IMR-90 (cell line): ENCODE measurements around the gene ARHGAP28. TPM values are rescaled to one million over a fixed set of nuclear protein-coding genes. Genes with fewer than 3 reads are reported as not detected.

ENCODE experiments used
- ATAC-seq: fragments of 200-7000 bp; cut with Tn5 transposase; 2 replicates; pipeline ENCODE4 v1.9.1; 2020; ENCODE audit warnings: low read depth, mild to moderate bottlenecking, moderate library complexity
- BruUV-seq: library from RNA; stranded (reverse); fragments of 400-500 nt; replicated peaks from 2 replicates; lab custom pipeline; 2021; lab: Mats Ljungman, UMichigan
- CTCF ChIA-PET: fragments of 300-600 bp; formaldehyde crosslinking; extraction: SDS; loops from one replicate; lab custom pipeline; 2021; ENCODE audit warnings: antibody characterized with exemption; lab: Yijun Ruan, JAX
- POLR2A ChIA-PET: fragments of 300-600 bp; sonication (Branson Sonifier 250); formaldehyde crosslinking; loops from one replicate; lab custom pipeline; 2022; ENCODE audit warnings: antibody characterized with exemption; ENCODE audit not compliant: unreplicated experiment; lab: Charles Lee
- DNase-seq: peaks from one replicate; pipeline ENCODE4 v3.0.0; 2013
- H2AFZ ChIP-seq: replicated peaks from 2 replicates; pipeline ENCODE3; 2013; ENCODE audit warnings: low read length, mild to moderate bottlenecking; ENCODE audit not compliant: poor library complexity
- H2AK5ac ChIP-seq: 2 replicates; pipeline ENCODE4 v1.6.1; 2013; ENCODE audit warnings: low read depth, low read length, inconsistent platforms
- H2AK9ac ChIP-seq: replicated peaks from 2 replicates; pipeline ENCODE3; 2013; ENCODE audit warnings: mild to moderate bottlenecking, low read depth, low read length, moderate library complexity; ENCODE audit not compliant: poor library complexity
- H2BK120ac ChIP-seq: 2 replicates; pipeline ENCODE4 v1.6.1; 2013; ENCODE audit warnings: low read depth, low read length, inconsistent platforms
- H2BK15ac ChIP-seq: 3 replicates; pipeline ENCODE4 v1.6.1; 2013; ENCODE audit warnings: low read depth, low read length, inconsistent platforms
- H2BK20ac ChIP-seq: 2 replicates; pipeline ENCODE4 v1.6.1; 2013; ENCODE audit warnings: low read depth, mild to moderate bottlenecking, inconsistent platforms, low read length, moderate library complexity
- H2BK5ac ChIP-seq: 2 replicates; pipeline ENCODE4 v1.6.1; 2013; ENCODE audit warnings: mild to moderate bottlenecking, low read depth, low read length, inconsistent platforms; ENCODE audit not compliant: poor library complexity, severe bottlenecking
- H3K14ac ChIP-seq: replicated peaks from 2 replicates; pipeline ENCODE4 v1.6.1; 2013; ENCODE audit warnings: low read depth, low read length, inconsistent platforms
- H3K18ac ChIP-seq: 2 replicates; pipeline ENCODE4 v1.6.1; 2013; ENCODE audit warnings: low read depth, low read length, control low read depth
- H3K23ac ChIP-seq: 2 replicates; pipeline ENCODE4 v1.6.1; 2013; ENCODE audit warnings: low read depth, low read length, inconsistent platforms
- H3K27ac ChIP-seq: 2 replicates; pipeline ENCODE4 v1.5.1; 2013; ENCODE audit warnings: mild to moderate bottlenecking, control low read depth, low read length; ENCODE audit not compliant: insufficient read depth
- H3K27me3 ChIP-seq: 2 replicates; pipeline ENCODE4 v1.6.1; 2013; ENCODE audit warnings: low read length; ENCODE audit not compliant: control insufficient read depth, insufficient read depth
- H3K36me3 ChIP-seq: 2 replicates; pipeline ENCODE4 v1.6.1; 2013; ENCODE audit warnings: low read length, mixed read lengths; ENCODE audit not compliant: control insufficient read depth, insufficient read depth
- H3K4ac ChIP-seq: 2 replicates; pipeline ENCODE4 v1.6.1; 2013; ENCODE audit warnings: low read depth, low read length, inconsistent platforms
- H3K4me1 ChIP-seq: 2 replicates; pipeline ENCODE4 v1.6.1; 2013; ENCODE audit warnings: low read length, mixed read lengths; ENCODE audit not compliant: control insufficient read depth, insufficient read depth
- H3K4me2 ChIP-seq: 2 replicates; pipeline ENCODE4 v1.6.1; 2013; ENCODE audit warnings: low read depth, mild to moderate bottlenecking, control low read depth, low read length, moderate library complexity
- H3K4me3 ChIP-seq: 2 replicates; pipeline ENCODE4 v1.5.1; 2013; ENCODE audit warnings: low read depth, mild to moderate bottlenecking, control low read depth, low read length, moderate library complexity; ENCODE audit not compliant: insufficient read depth
- H3K56ac ChIP-seq: 2 replicates; pipeline ENCODE4 v1.6.1; 2013; ENCODE audit warnings: low read length, inconsistent platforms; ENCODE audit not compliant: insufficient read depth; ENCODE audit errors: extremely low read depth
- H3K79me1 ChIP-seq, 2 experiments: 2 replicates each; pipeline ENCODE4 v1.6.1; 2013; ENCODE audit warnings: low read length in 2 of 2, inconsistent platforms in 1 of 2, low read depth in 1 of 2
- H3K9ac ChIP-seq: 2 replicates; pipeline ENCODE4 v1.6.1; 2013; ENCODE audit warnings: low read depth, low read length, control low read depth
- H3K9me1 ChIP-seq: 2 replicates; pipeline ENCODE4 v1.6.1; 2013; ENCODE audit warnings: low read length, inconsistent platforms; ENCODE audit not compliant: insufficient read depth
- H3K9me3 ChIP-seq: 2 replicates; pipeline ENCODE4 v1.6.1; 2013; ENCODE audit warnings: low read length; ENCODE audit not compliant: control insufficient read depth, insufficient read depth
- H4K20me1 ChIP-seq: 2 replicates; pipeline ENCODE4 v1.6.1; 2013; ENCODE audit warnings: low read length, inconsistent platforms; ENCODE audit not compliant: insufficient read depth
- H4K5ac ChIP-seq: 2 replicates; pipeline ENCODE4 v1.6.1; 2013; ENCODE audit warnings: mild to moderate bottlenecking, low read depth, low read length, control low read depth
- H4K8ac ChIP-seq, 2 experiments: 2 replicates each; pipeline ENCODE4 v1.6.1; 2013; ENCODE audit warnings: low read depth in 2 of 2, low read length in 2 of 2, control low read depth in 1 of 2, inconsistent platforms in 1 of 2
- H4K91ac ChIP-seq: 2 replicates; pipeline ENCODE4 v1.6.1; 2013; ENCODE audit warnings: low read depth, low read length, inconsistent platforms; ENCODE audit not compliant: insufficient read depth
- BHLHE40 ChIP-seq: fragments of 150-350 bp; IDR thresholded peaks from 2 replicates; pipeline ENCODE4 v1.6.1; 2016; ENCODE audit warnings: mild to moderate bottlenecking, low read depth, low read length
- CEBPB ChIP-seq: IDR thresholded peaks from 2 replicates; pipeline ENCODE4 v1.6.1; 2012; ENCODE audit warnings: low read depth, low read length, improper control_type of control experiment
- CHD1 ChIP-seq: IDR thresholded peaks from 2 replicates; pipeline ENCODE4 v1.6.1; 2012; ENCODE audit warnings: low read depth, low read length, improper control_type of control experiment
- CTCF ChIP-seq: conservative IDR thresholded peaks from 2 replicates; pipeline ENCODE4 v1.5.1; 2012; ENCODE audit warnings: mild to moderate bottlenecking, low read depth, low read length, improper control_type of control experiment
- ELK1 ChIP-seq: fragments of 150-350 bp; IDR thresholded peaks from 2 replicates; pipeline ENCODE4 v1.6.1; 2016; ENCODE audit warnings: low read depth, mild to moderate bottlenecking, low read length, moderate library complexity, borderline replicate concordance
- FOS ChIP-seq: fragments of 150-350 bp; IDR thresholded peaks from 2 replicates; pipeline ENCODE4 v1.6.1; 2016; ENCODE audit warnings: low read depth, low read length
- MAFK ChIP-seq: IDR thresholded peaks from 2 replicates; pipeline ENCODE4 v1.6.1; 2012; ENCODE audit warnings: low read depth, low read length, improper control_type of control experiment
- MAZ ChIP-seq: IDR thresholded peaks from 2 replicates; pipeline ENCODE4 v1.6.1; 2012; ENCODE audit warnings: low read depth, mild to moderate bottlenecking, low read length, improper control_type of control experiment, moderate library complexity, borderline replicate concordance
- MXI1 ChIP-seq: IDR thresholded peaks from 2 replicates; pipeline ENCODE4 v1.6.1; 2012; ENCODE audit warnings: low read depth, mild to moderate bottlenecking, low read length, moderate library complexity, borderline replicate concordance
- NFE2L2 ChIP-seq: fragments of 150-350 bp; IDR thresholded peaks from 2 replicates; pipeline ENCODE4 v1.6.1; 2016; ENCODE audit warnings: low read depth, mild to moderate bottlenecking, low read length
- POLR2A ChIP-seq: IDR thresholded peaks from 2 replicates; pipeline ENCODE4 v1.6.1; 2012; ENCODE audit warnings: mild to moderate bottlenecking, low read depth, low read length
- RCOR1 ChIP-seq: IDR thresholded peaks from 2 replicates; pipeline ENCODE4 v1.6.1; 2012; ENCODE audit warnings: mild to moderate bottlenecking, low read length, improper control_type of control experiment; ENCODE audit not compliant: insufficient replicate concordance
- RFX5 ChIP-seq: IDR thresholded peaks from 2 replicates; pipeline ENCODE4 v1.8.0; 2012; ENCODE audit warnings: low read depth, mild to moderate bottlenecking, low read length, moderate library complexity
- SMC3 ChIP-seq: fragments of 150-350 bp; IDR thresholded peaks from 2 replicates; pipeline ENCODE4 v1.6.1; 2016; ENCODE audit warnings: low read depth, mild to moderate bottlenecking, antibody characterized with exemption, low read length, moderate library complexity
- USF2 ChIP-seq: fragments of 150-350 bp; IDR thresholded peaks from 2 replicates; pipeline ENCODE4 v1.6.1; 2017; ENCODE audit warnings: mild to moderate bottlenecking, antibody characterized with exemption, low read length, low read depth
- WGBS, 2 experiments: methylation state at CpG; one replicate each; pipeline versions ENCODE4 v1.1.5 to v1.1.7; 2013; ENCODE audit warnings: missing lambda C conversion rate in 2 of 2; ENCODE audit not compliant: insufficient read length in 1 of 2; ENCODE audit errors: extremely low coverage in 2 of 2; 5-methylcytosine and 5-hydroxymethylcytosine counted together
- dilution Hi-C: fragments of 300-500 bp; cut with HindIII; formaldehyde crosslinking; loops from one replicate; pipeline ENCODE4 v1.14.3; 2018; ENCODE audit warnings: low sequenced_read_pairs; ENCODE audit not compliant: unreplicated experiment
- in situ Hi-C: fragments of 300-500 bp; cut with MboI; formaldehyde crosslinking; loops from 3 replicates; pipeline ENCODE4 v1.14.3; 2019; ENCODE audit warnings: low sequenced_read_pairs, inconsistent platforms, mixed read lengths
- intact Hi-C: fragments of 100-400 bp; cut with micrococcal nuclease; formaldehyde crosslinking; loops from 2 replicates; pipeline ENCODE4 v1.10.0; 2022
- polyA plus RNA-seq, 3 experiments: library from polyadenylated mRNA; depleted of rRNA; stranded (reverse); fragments of >200 nt; gene quantifications; 2 replicates each; pipeline ENCODE4 v1.2.3, GENCODE V29; 2012; ENCODE audit warnings: low replicate concordance in 1 of 3
- total RNA-seq: library from RNA; depleted of rRNA; stranded (reverse); fragments of >200 nt; gene quantifications from 2 replicates; pipeline ENCODE4 v1.2.3, GENCODE V29; 2012

ARHGAP28 gene
- total and polyA plus RNA-seq, 2 of the 4 experiments (the other 2 are of a cell fraction), result 1.8 to 3.8 TPM

- Histone ChIP-seq H3K4ac (no peak overlapping the region), H3K9me1 (0 out of 2 replicates have a peak, but pooled peaks cover 2% of the 10 kb centered on the region), H3K9ac (no peak overlapping the region), H2AK5ac (no peak overlapping the region), H3K18ac (no peak overlapping the region), H3K27me3 (no peaks in the 10 kb centered on the region), H2BK5ac (no peak overlapping the region), H2AK9ac (no peak overlapping the region), H3K27ac (no peak overlapping the region), H2BK120ac (no peak overlapping the region), H4K20me1 (no peaks in the 10 kb centered on the region), H3K56ac (no peak overlapping the region), H3K14ac (no peak overlapping the region), H4K5ac (no peak overlapping the region), H4K91ac (no peak overlapping the region), H3K9me3 (no peaks in the 10 kb centered on the region), H3K36me3 (peaks cover 28% of the 10 kb centered on the region), H3K79me1 (no peaks in the 10 kb centered on the region), H3K4me1 (peaks cover 5% of the 10 kb centered on the region; the same call in 1 of the 2 replicates), H3K23ac (no peak overlapping the region), H2BK15ac (no peak overlapping the region), H2BK20ac (no peak overlapping the region), H3K4me3 (no peak overlapping the region), H2AFZ (no peak overlapping the region), H3K4me2 (no peak overlapping the region), H4K8ac (no peak overlapping the region)
- ChIA-PET POLR2A (no interaction called here), CTCF (no interaction called here)
- no TSS peak for BruUV-seq
- DNase-seq (no peak), ATAC-seq (no peak)
- intact Hi-C loops, result no loop called here
- in situ Hi-C loops, result loop anchor here (25.0 kb wide), 1 partner anchor 663 kb away; no protein-coding TSS in a partner anchor
- WGBS, 2 experiments, result 94% methylated on average over 3 of the region's 6 CpGs; no CpG with 5 or more reads in 1 of the 2 experiments
- TF ChIP-seq CTCF (no peak), SMC3 (no peak), USF2 (no peak), ELK1 (no peak), MAZ (no peak), RFX5 (no peak), POLR2A (no peak), NFE2L2 (no peak), CHD1 (no peak), BHLHE40 (no peak), FOS (no peak), CEBPB (no peak), MXI1 (no peak), MAFK (no peak), RCOR1 (no peak)
- dilution Hi-C loops, result no loop called here
These were observed 146.2 kb downstream of the ARHGAP28 start for GRCh38 chr18:6875749-6876148.
